ENCODE data around the gene SCIMP. TPM values are rescaled to one million over a fixed set of nuclear protein-coding genes. Genes with fewer than 3 reads are reported as not detected.

The SCIMP gene
- 100 to 1,000 TPM in 3 of 6 donors, 10 to 100 TPM in 3; 80.4 to 181 (median 103) TPM for polyA plus RNA-seq (ENCODE audit: low read depth in 6 of 6)

DNA sequence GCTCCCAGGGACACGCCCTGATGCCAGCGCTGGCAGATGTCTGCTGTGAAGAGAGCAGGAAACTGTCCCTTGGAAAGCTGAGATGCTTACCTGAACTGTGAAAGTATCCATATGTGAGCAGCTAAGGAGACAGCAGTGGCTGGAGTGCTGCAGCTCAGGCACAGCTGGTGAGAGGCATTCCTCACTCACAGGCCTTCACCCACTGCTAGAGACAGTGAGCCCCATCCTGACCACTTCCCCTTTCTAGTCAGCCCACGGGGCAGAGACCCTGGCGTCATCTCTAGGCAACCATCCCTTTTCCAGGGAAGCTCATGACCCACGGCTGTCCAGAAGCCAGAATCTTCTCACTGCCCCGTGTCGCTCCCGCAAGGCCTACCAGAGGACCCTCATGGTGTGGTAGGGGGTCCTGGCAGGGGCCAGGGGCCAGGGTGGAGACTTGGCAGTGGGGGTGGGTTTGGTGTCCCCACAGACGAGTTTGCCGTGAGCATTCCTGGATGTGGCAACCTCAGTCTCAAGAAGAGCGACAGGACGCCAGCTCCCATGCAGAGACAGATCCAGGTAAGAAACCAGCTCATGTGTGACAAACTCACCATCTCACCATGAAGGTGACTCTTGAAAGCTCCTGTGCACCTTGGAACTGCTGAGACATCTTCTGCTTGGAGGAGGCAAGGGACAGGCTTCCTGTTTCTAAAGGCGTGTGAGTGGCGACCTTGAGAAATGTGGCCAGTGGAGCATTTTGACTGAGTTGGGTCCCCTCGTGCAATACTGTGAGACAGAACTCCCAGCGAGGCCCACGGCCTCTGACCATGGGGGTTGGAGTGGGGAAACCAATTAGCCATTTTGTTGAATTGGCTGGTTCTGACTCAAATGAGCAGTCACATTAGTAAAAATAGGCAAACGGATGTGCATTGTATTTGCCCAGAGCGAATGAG, at the start of gene SCIMP:
TSS of gene SCIMP (minus strand) at position 216 of the 932 bp plus-strand sequence. CDS start at position 111, 105 bp downstream.
- Mint-ChIP-seq H3K4me3 (peak within 1 kb of the TSS; percentile 86 to 98 (median 96)), H3K9me3 (peaks cover 0 to 10% (median 7%) of the 10 kb centered on the region in 7 donors), H3K27me3 (no peaks in the 10 kb centered on the region), H3K4me1 (peaks cover 66 to 88% (median 75%) of the 10 kb centered on the region in 3 donors), H3K27ac (peak within 1 kb of the TSS; percentile 91 to 99 (median 97)), H3K36me3 (peaks cover 19 to 27% of the 10 kb centered on the region in 2 donors)
- ATAC-seq (ENCODE audit: low read depth in 2 of 2): peak; percentile 88 to 91
- DNase-seq: peak; percentile 80

GRCh38 chr17:5283571-5284315, 49.1 kb upstream of the SCIMP start:
- DNase-seq: no peak
- H3K36me3 Mint-ChIP-seq: no peaks in the 10 kb centered on the region
- H3K4me3 Mint-ChIP-seq: peak overlapping the region; percentile 81 to 99 (median 94)

DNA sequence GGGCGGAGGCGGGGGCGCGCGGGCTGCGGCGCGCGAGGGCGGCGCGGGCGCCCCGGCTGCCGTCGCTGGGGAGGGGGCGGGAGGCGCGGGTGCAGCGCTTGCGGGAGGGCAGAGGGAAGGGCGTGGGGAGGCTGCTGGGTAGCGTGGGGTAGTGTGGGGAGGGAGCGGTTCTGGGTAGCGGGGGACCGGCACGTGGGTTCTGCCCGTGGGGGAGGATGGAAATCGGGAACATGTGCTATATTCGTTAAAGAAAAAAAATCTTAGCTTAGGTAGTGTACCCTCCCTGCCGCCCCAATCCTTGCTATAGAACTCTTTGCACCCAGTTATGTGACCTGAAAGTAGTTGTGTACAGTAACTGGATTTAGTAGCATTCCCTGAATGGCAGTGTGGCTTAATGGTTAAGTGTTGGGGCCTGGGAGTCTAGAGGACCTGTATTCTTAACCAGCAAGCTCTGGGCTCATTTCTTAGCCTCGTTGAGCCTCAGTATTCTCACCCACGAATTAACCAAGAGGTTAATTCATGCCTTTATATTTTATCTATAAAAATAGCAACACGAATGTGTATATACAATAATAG, 48.1 kb upstream of the SCIMP start:
- Mint-ChIP-seq H3K9me3 (no peaks in the 10 kb centered on the region), H3K4me3 (peak overlapping the region; percentile 81 to 99 (median 94)), H3K27me3 (no peaks in the 10 kb centered on the region), H3K27ac (peak overlapping the region; percentile 44 to 96 (median 86)), H3K4me1 (peaks cover 31 to 59% (median 34%) of the 10 kb centered on the region in 3 donors), H3K36me3 (no peaks in the 10 kb centered on the region)
- ATAC-seq (ENCODE audit: low read depth in 2 of 2) (peak; percentile 58 to 60), DNase-seq (no peak)

More at GRCh38 chr17:5283571-5284315, 49.1 kb upstream of the SCIMP start:
- Mint-ChIP-seq H3K4me1 (peaks cover 38 to 65% (median 42%) of the 10 kb centered on the region in 3 donors), H3K9me3 (no peaks in the 10 kb centered on the region), H3K27ac (peak overlapping the region; percentile 7 to 93 (median 84)), H3K27me3 (no peaks in the 10 kb centered on the region)
- no peak for ATAC-seq (ENCODE audit: low read depth in 2 of 2)

- no peaks in the 10 kb centered on the region for H3K36me3 Mint-ChIP-seq
- peaks cover 29 to 52% (median 30%) of the 10 kb centered on the region in 3 donors for H3K4me1 Mint-ChIP-seq
- H3K27ac Mint-ChIP-seq: peak within 1 kb of the TSS; percentile 86 to 96 (median 93)
- H3K27me3 Mint-ChIP-seq: no peaks in the 10 kb centered on the region
- peak within 1 kb of the TSS; percentile 81 to 99 (median 94) for H3K4me3 Mint-ChIP-seq
- DNase-seq (peak; percentile 91), ATAC-seq (ENCODE audit: low read depth in 2 of 2) (peak; percentile 79)
- H3K9me3 Mint-ChIP-seq: no peaks in the 10 kb centered on the region
Observed at GRCh38 chr17:5281814-5282641, 47.4 kb upstream of the SCIMP start, which contains the start of gene RABEP1. Gene RABEP1 (plus strand): TSS chr17:5282284. CDS start chr17:5282487, 203 bp downstream.

DNA sequence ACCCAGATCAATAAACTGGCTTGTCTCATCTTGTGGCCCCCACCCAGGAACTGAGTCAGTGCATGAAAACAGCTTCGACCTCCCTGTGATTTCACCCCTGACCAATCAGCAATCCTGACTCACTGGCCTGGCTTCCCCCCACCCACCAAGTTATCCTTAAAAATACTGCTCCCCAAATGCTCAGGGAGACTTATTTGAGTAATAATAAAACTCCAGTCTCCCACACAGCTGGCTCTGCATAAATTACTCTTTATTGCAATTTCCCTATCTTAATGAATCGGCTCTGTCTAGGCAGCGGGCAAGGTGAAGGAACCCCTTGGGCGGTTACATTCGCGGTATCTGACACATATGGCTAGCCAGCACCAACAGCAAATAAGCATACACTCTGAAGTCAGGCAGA, 37.7 kb upstream of the SCIMP start:
- Mint-ChIP-seq H3K36me3 (no peaks in the 10 kb centered on the region), H3K4me1 (peaks cover 0 to 5% (median 3%) of the 10 kb centered on the region in 3 donors), H3K27me3 (no peaks in the 10 kb centered on the region), H3K4me3 (peak overlapping the region in 1 of 8 donors; percentile 50), H3K9me3 (no peaks in the 10 kb centered on the region), H3K27ac (peak overlapping the region in 1 of 6 donors; percentile 90)
- no peak for DNase-seq
- ATAC-seq (ENCODE audit: low read depth in 2 of 2): no peak

DNA sequence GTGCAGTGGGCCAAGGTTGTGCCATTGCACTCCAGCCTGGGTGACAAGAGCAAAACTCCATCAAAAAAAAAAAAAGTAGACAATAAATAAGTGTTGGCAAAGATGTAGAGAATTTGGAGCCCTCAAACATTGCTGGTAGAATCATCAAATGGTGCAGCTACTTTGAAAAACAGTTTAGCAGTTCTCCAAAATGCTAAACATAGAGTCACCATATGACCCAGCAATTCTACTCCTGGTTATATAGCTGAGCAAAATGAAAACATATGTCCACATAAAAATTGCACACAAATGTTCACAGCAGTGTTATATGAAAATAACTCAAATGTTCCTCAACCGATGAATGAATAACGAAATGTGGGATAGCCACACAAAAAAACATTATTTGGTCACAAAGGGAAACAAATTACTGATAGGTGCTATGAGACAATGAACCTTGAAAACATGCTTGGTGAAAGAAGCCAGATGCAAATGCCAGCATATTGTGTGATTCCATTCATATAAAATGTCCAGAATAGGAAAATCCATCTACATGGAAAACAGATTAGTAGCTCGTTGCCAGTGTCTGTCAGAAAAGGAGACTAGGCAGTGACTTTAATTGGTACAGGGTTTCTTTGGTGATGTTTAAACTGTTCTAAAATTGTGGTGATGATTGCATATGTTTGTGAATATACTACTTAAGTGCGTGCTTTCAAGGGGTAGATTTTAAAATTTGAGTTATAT, 34.7 kb upstream of the SCIMP start:
- Mint-ChIP-seq H3K27me3 (no peaks in the 10 kb centered on the region), H3K27ac (no peak overlapping the region), H3K4me1 (peaks cover 0 to 5% (median 3%) of the 10 kb centered on the region in 3 donors), H3K4me3 (no peak overlapping the region), H3K9me3 (no peaks in the 10 kb centered on the region), H3K36me3 (no peaks in the 10 kb centered on the region)
- ATAC-seq (ENCODE audit: low read depth in 2 of 2) (no peak), DNase-seq (no peak)

GRCh38 chr17:5264893-5265292, 30.2 kb upstream of the SCIMP start:
- Mint-ChIP-seq H3K27me3 (no peaks in the 10 kb centered on the region), H3K36me3 (no peaks in the 10 kb centered on the region), H3K9me3 (no peaks in the 10 kb centered on the region), H3K4me1 (peaks cover 5 to 8% (median 7%) of the 10 kb centered on the region in 3 donors), H3K27ac (no peak overlapping the region), H3K4me3 (no peak overlapping the region)
- DNase-seq (no peak), ATAC-seq (ENCODE audit: low read depth in 2 of 2) (no peak)

- Mint-ChIP-seq H3K4me1 (peaks cover 18 to 20% (median 19%) of the 10 kb centered on the region in 3 donors), H3K27me3 (no peaks in the 10 kb centered on the region), H3K27ac (no peak overlapping the region), H3K36me3 (no peaks in the 10 kb centered on the region), H3K9me3 (no peaks in the 10 kb centered on the region), H3K4me3 (no peak overlapping the region)
- no peak for DNase-seq
- no peak for ATAC-seq (ENCODE audit: low read depth in 2 of 2)
Observed at GRCh38 chr17:5263441-5263840, 28.8 kb upstream of the SCIMP start.

DNA sequence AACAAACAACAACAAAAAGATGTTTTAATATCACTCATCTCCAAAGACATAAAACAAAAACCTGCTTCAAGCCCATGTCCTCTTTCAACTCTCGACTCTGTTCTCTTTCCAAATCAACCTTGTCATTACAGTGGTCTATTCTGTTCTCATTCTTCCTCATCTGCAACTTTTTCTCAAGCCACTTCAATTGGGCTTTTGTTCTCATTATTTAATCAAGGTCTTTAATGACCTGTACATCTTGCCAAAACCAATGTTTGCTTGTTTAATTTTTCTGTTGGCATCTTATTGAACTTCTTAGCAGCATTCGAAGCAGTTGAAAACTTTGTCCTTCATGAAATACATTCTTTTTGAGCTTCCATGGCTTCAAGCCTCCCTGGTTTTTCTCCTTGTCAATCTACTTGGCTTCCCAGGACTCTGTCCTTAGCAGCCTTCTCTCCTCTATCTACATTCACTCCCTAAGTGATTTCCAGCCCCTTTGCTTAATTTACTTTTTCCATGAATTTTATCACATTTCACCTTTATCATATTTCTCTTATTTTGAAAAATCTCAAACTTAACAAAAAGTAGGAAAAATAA, 27.8 kb upstream of the SCIMP start:
- no peaks in the 10 kb centered on the region for H3K27me3 Mint-ChIP-seq
- peaks cover 22 to 28% (median 28%) of the 10 kb centered on the region in 3 donors for H3K4me1 Mint-ChIP-seq
- peak overlapping the region in 4 of 6 donors; percentile 16 to 90 (median 43) for H3K27ac Mint-ChIP-seq
- H3K36me3 Mint-ChIP-seq: no peaks in the 10 kb centered on the region
- ATAC-seq (ENCODE audit: low read depth in 2 of 2) (no peak), DNase-seq (no peak)
- no peaks in the 10 kb centered on the region for H3K9me3 Mint-ChIP-seq
- no peak overlapping the region for H3K4me3 Mint-ChIP-seq

DNA sequence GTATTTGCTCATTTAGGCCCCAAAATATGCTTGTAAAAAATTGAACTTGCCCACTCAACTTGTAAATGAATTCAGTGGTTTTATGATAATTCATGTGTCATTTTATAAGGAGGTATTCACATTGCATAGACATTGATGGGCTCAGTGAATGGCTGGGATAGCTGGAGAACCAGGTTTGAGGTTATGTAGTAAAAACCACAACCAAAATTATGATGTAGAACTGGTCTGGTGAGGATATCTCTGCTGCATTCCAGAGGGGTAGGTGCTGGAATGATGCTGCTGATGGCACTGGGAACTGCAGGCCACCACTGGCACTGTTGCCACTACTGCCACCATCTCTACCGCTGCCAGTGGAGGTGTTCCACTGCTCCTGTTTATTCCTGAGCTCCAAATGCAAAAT, 25.9 kb upstream of the SCIMP start:
- no peak overlapping the region for H3K4me3 Mint-ChIP-seq
- ATAC-seq (ENCODE audit: low read depth in 2 of 2) (no peak), DNase-seq (no peak)
- H3K9me3 Mint-ChIP-seq: peaks cover 0 to 1% (median 0%) of the 10 kb centered on the region in 7 donors
- no peaks in the 10 kb centered on the region for H3K36me3 Mint-ChIP-seq
- peaks cover 34 to 47% (median 45%) of the 10 kb centered on the region in 3 donors for H3K4me1 Mint-ChIP-seq
- peak overlapping the region in 1 of 6 donors; percentile 26 for H3K27ac Mint-ChIP-seq
- no peaks in the 10 kb centered on the region for H3K27me3 Mint-ChIP-seq

GRCh38 chr17:5257124-5257523, 22.5 kb upstream of the SCIMP start:
- Mint-ChIP-seq H3K36me3 (no peaks in the 10 kb centered on the region), H3K4me1 (peaks cover 46 to 76% (median 59%) of the 10 kb centered on the region in 3 donors), H3K4me3 (peak overlapping the region in 7 of 8 donors; percentile 8 to 84 (median 71)), H3K27me3 (no peaks in the 10 kb centered on the region), H3K27ac (peak overlapping the region in 4 of 6 donors; percentile 48 to 86 (median 84)), H3K9me3 (peaks cover 0 to 1% (median 0%) of the 10 kb centered on the region in 7 donors)
- ATAC-seq (ENCODE audit: low read depth in 2 of 2) (no peak), DNase-seq (no peak)

Data from naive B cell (primary cell).